Testis (tissue), 3 donors: ENCODE data around the gene STRIT1. TPM values are rescaled to one million over a fixed set of nuclear protein-coding genes. Genes with fewer than 3 reads are reported as not detected.
"Not testable (repeated sequence)": the region's sequence is repeated elsewhere in the genome, so short reads cannot be mapped to it uniquely, and the experiment has no call there.

Experiments
- DNase-seq: peaks from one replicate; pipeline ENCODE4 v3.0.0-alpha.2; 2019
- H3K27ac ChIP-seq, 2 donors: fragments of 200-600 bp; sonication (generic); one replicate each; pipeline ENCODE4 v1.5.1; 2019
- H3K27me3 ChIP-seq: fragments of 200-600 bp; sonication (generic); one replicate; pipeline ENCODE4 v1.5.1; 2019
- H3K36me3 ChIP-seq: fragments of 200-600 bp; sonication (generic); one replicate; pipeline ENCODE4 v1.5.1; 2017; ENCODE audit warnings: low read depth; ENCODE audit errors: missing control alignments
- H3K4me1 ChIP-seq: fragments of 200-600 bp; sonication (generic); one replicate; pipeline ENCODE4 v1.5.1; 2019
- H3K4me3 ChIP-seq, 2 donors: fragments of 200-600 bp; sonication (generic); one replicate each; pipeline ENCODE4 v1.5.1; 2017 to 2019
- H3K9me3 ChIP-seq: fragments of 200-600 bp; sonication (generic); one replicate; pipeline ENCODE4 v1.5.1; 2017
- POLR2A ChIP-seq: fragments of 450-650 bp; IDR thresholded peaks from one replicate; pipeline ENCODE4 v1.6.1; 2017; ENCODE audit warnings: antibody characterized with exemption, mild to moderate bottlenecking, moderate library complexity
- WGBS, 2 donors: methylation state at CpG; one replicate each; pipeline ENCODE4 v1.1.5; 2018; 5-methylcytosine and 5-hydroxymethylcytosine counted together
- intact Hi-C: fragments of 100-400 bp; cut with DNase I; formaldehyde crosslinking; loops from one replicate; pipeline ENCODE4 v1.15.1; 2023; ENCODE audit warnings: low total_unique reads
- polyA plus RNA-seq: library from polyadenylated mRNA; stranded (reverse); fragments of 350-450 nt; fragmentation: Illumina TruSeq; extraction: RNeasy Lipid Tissue Mini Kit (QIAGEN cat#74804); gene quantifications from one replicate; pipeline ENCODE4 v1.2.3, GENCODE V29; 2014; ENCODE audit warnings: low read depth, low replicate concordance; ENCODE audit not compliant: insufficient read depth
- total RNA-seq, 2 donors: library from RNA; depleted of rRNA; stranded (reverse); fragments of >200 nt; gene quantifications; one replicate each; pipeline ENCODE4 v1.2.3, GENCODE V29; 2016
- TF ChIP-seq, protein P1 (sequence below), 3 experiments: fragments of 450-650 bp in 2 of 3; fragments of 200-600 bp in 1 of 3; sonication (generic) in 1 of 3; IDR thresholded peaks; one replicate each; pipeline ENCODE4 v1.5.1; 2016 to 2019; ENCODE audit warnings: antibody characterized with exemption in 3 of 3, mild to moderate bottlenecking in 2 of 3, moderate library complexity in 1 of 3

STRIT1 gene
- total and polyA plus RNA-seq, 3 donors from 2014 or later: 2.5 TPM; not detected in 2

DNA sequence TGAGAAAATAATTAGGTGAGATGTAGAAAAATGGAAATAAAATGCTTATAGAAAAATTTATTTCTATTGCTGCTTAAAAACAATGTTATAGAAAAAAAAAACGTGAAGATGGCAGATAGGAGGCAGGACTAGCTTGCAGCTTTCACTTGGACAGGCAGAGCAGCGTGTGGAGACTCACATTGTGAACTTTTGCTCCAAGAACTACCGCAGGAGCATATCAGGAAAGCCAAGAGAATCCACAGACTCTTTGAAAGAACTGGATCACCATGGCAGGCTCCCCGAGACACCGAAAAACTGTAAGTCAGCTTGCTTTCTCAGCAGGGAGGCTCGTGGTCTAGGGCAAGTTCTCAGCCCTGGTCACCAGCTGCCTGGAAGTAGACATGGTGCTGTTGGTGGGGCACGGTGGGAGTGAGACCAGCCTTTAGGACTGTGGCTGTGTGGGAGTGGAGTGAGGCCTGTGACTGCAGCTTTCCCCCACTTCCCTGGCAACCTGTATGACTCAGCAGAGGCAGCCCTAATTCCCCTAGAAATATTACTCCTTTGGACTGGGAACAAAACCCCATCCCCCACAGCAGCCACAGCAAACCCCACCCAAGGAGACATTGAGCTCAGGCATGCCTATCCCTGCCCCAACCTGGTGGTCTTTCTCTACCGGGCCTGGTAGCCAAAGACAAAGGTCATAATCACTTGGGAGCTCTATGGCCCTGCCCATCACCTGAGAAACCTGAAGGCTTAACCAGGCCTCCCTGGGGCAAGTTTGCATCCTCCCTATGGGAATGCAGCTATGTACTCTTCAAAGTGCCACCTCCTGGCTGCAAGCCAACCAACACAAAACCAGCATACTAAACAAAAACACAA is 22.8 kb downstream of the STRIT1 start:
- H3K27me3 ChIP-seq: no peaks in the 10 kb centered on the region
- DNase-seq: no peak
- no peaks in the 10 kb centered on the region for H3K9me3 ChIP-seq
- WGBS, 2 donors: 72 to 79% methylated on average over 6 to 8 of the region's 8 CpGs
- intact Hi-C loops: no loop called here
- H3K36me3 ChIP-seq: no peaks in the 10 kb centered on the region
- H3K4me3 ChIP-seq: no peak overlapping the region
- H3K4me1 ChIP-seq: no peaks in the 10 kb centered on the region
- no peak for TF ChIP-seq POLR2A
- TF ChIP-seq, protein P1, sequence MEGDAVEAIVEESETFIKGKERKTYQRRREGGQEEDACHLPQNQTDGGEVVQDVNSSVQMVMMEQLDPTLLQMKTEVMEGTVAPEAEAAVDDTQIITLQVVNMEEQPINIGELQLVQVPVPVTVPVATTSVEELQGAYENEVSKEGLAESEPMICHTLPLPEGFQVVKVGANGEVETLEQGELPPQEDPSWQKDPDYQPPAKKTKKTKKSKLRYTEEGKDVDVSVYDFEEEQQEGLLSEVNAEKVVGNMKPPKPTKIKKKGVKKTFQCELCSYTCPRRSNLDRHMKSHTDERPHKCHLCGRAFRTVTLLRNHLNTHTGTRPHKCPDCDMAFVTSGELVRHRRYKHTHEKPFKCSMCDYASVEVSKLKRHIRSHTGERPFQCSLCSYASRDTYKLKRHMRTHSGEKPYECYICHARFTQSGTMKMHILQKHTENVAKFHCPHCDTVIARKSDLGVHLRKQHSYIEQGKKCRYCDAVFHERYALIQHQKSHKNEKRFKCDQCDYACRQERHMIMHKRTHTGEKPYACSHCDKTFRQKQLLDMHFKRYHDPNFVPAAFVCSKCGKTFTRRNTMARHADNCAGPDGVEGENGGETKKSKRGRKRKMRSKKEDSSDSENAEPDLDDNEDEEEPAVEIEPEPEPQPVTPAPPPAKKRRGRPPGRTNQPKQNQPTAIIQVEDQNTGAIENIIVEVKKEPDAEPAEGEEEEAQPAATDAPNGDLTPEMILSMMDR (IDR thresholded peaks at IDR 0.05): no peak
- H3K27ac ChIP-seq: no peak overlapping the region

DNA sequence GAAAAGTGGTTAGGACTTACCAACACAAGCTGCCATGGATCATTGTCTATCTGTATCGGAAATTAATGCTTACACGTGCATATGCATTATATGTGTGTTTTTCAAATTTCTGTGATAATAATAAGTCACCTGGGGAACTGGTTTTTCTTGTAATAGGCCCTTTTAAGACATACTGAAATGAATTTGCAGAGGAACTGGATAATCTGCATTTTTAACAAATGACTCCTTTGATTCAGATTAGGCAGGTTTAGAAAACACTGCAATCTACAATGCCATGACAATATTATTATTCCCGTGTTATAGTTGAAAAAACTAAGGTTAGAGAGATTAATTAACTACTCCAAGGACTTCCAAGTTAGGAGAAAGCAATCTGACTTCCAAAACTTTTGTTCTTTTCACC is 23.4 kb downstream of the STRIT1 start:
- Histone ChIP-seq H3K36me3 (no peaks in the 10 kb centered on the region), H3K27me3 (no peaks in the 10 kb centered on the region), H3K4me3 (no peak overlapping the region), H3K4me1 (no peaks in the 10 kb centered on the region), H3K9me3 (no peaks in the 10 kb centered on the region), H3K27ac (no peak overlapping the region)
- WGBS, 2 donors: 69 to 80% methylated on average over 3 of the region's 3 CpGs
- DNase-seq: no peak
- intact Hi-C loops: no loop called here
- TF ChIP-seq, protein P1 (IDR thresholded peaks at IDR 0.05): no peak
- no peak for TF ChIP-seq POLR2A

DNA sequence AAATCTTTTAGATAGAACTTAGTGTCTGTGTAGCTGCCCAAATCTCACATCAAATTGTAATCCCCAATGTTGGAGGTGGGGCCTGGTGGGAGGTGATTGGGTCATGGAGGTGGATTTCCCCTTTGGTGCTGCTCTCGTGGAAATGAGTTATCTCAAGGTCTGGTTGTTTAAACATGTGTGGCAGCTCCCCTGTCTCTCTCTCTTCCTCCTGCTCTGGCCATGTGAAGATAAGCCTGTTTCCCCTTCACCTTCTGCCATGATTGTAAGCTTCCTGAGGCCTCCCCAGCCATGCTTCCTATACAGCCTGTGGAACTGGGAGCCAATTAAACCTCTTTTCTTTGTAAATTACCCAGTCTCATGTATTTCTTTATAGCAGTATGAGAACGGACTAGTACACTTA is 30.6 kb downstream of the STRIT1 start:
- DNase-seq, intact Hi-C loops, H3K4me3 ChIP-seq, H3K4me1 ChIP-seq, H3K27me3 ChIP-seq, H3K9me3 ChIP-seq, H3K36me3 ChIP-seq, H3K27ac ChIP-seq: not testable (repeated sequence)
- WGBS, 2 donors: 77 to 80% methylated on average over 2 of the region's 2 CpGs

DNA sequence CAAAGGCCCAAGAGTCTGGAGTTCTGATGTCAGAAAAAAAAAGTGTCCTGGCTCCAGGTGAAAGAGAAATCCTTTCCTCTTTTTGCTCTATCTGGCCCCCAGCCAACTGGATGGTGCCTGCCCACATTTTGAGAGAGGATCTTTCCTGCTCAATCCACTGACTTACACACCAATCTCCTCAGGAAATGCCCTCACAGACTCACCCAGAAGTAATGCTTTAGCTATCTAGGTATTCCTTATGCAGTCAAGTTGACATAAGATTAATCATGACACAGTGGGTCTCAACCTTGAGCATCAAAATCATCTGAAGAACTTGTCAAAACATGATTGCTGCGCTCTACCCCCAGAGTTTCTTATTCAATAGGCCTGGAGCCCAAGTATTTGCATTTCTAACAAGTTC is 31.2 kb downstream of the STRIT1 start:
- TF ChIP-seq, protein P1 (IDR thresholded peaks at IDR 0.05): no peak
- no peak overlapping the region for H3K4me3 ChIP-seq
- 93 to 97% methylated on average over 1 of the region's 1 CpG for WGBS, 2 donors
- H3K36me3 ChIP-seq: no peaks in the 10 kb centered on the region
- H3K27ac ChIP-seq: no peak overlapping the region
- DNase-seq: no peak
- intact Hi-C loops: no loop called here
- H3K4me1 ChIP-seq: no peaks in the 10 kb centered on the region
- H3K9me3 ChIP-seq: no peaks in the 10 kb centered on the region
- no peaks in the 10 kb centered on the region for H3K27me3 ChIP-seq

DNA sequence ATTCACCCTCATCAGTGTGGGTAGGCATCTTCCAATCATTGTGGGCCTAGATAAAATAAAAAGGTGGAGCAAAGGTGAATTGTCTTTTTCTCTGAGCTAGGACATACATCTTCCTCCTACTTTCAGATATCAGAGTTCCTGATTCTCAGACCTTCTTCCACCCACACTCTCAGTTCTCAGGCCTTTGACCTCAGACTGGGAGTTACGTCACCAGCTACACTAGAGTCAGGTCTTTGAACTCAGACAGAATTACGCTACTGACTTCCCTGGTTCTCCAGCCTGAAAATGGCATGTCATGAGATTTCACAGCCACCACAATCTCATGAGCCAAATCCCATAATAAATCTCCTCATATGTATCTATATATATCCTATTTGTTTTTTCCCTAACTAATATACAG is 39.0 kb downstream of the STRIT1 start:
- no peaks in the 10 kb centered on the region for H3K36me3 ChIP-seq
- H3K27ac ChIP-seq: no peak overlapping the region
- TF ChIP-seq, protein P1 (IDR thresholded peaks at IDR 0.05): no peak
- TF ChIP-seq POLR2A: no peak
- no peak overlapping the region for H3K4me3 ChIP-seq
- intact Hi-C loops: no loop called here
- H3K4me1 ChIP-seq: no peaks in the 10 kb centered on the region
- H3K27me3 ChIP-seq: no peaks in the 10 kb centered on the region
- no peak for DNase-seq
- H3K9me3 ChIP-seq: no peaks in the 10 kb centered on the region
- WGBS, 2 donors: 85 to 91% methylated on average over 2 of the region's 2 CpGs
